WI38 (cell line): ENCODE data around the gene GRB14.

ENCODE experiments used
- H3K4me3 ChIP-seq: 2 replicates; pipeline ENCODE4 v1.5.1; 2011; ENCODE audit warnings: low read depth, mild to moderate bottlenecking, control low read depth, low read length
- CTCF ChIP-seq: IDR thresholded peaks from 2 replicates; pipeline ENCODE4 v1.5.1; 2012; ENCODE audit warnings: low read depth, mild to moderate bottlenecking, control low read depth, low read length

GRB14 gene

GRCh38 chr2:164450278-164450677 lies 171.0 kb downstream of the GRB14 start:
- no peak for TF ChIP-seq CTCF
- H3K4me3 ChIP-seq = no peak overlapping the region

GRCh38 chr2:164449706-164450105 lies 171.6 kb downstream of the GRB14 start:
- TF ChIP-seq CTCF = no peak
- H3K4me3 ChIP-seq = no peak overlapping the region

- H3K4me3 ChIP-seq = no peak overlapping the region
- TF ChIP-seq CTCF = no peak
Measured at GRCh38 chr2:164447660-164448059, 173.6 kb downstream of the GRB14 start.
